Measurements from ENCODE around the gene FNBP1. TPM values are rescaled to one million over a fixed set of nuclear protein-coding genes. Genes with fewer than 3 reads are reported as not detected.

FNBP1 gene
- total RNA-seq, 1 experiment from 2014 or later: 43.6 TPM

DNA sequence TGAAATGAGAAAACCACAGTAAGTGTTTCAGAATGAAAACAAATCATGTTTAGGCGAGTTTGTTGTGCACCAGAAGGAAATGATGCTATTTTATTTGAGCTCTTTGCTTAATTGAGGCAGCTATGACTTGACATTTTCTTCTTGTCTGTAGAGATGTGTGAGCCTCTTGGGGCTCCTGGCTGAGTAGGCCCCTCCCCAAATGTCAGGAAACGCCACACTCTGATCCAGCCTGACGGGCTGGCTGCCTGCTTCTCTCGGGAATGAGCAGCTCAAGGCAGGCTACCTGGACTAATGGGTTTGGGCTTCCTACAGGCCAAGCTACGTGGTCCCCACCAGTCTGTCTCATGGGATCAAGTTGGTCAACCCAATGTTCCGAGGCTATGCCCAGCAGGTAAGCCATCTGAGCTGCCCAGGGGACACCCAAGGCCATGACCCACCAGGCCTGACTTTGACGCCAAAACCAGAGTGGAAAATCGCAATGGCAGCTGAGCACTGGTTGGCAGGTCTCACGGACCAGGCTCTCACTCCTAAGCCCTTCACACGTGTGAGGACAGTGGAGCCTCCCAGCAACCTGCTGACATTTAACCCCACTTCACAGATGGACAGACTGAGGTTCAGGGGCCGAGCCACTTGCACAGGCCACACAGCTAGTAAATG, 177.9 kb downstream of the FNBP1 start (continued):
- TF ChIP-seq GRHL2 (CRISPR knock-in tag; IDR thresholded peaks at IDR 0.05; ENCODE audit: insufficient replicate concordance, severe bottlenecking) (no peak), ZNF138 (CRISPR knock-in tag; conservative IDR thresholded peaks at IDR 0.05) (no peak), HMGXB4 (CRISPR knock-in tag; IDR thresholded peaks at IDR 0.05) (no peak), RELA (CRISPR knock-in tag; IDR thresholded peaks at IDR 0.05; ENCODE audit: borderline replicate concordance) (no peak)

DNA sequence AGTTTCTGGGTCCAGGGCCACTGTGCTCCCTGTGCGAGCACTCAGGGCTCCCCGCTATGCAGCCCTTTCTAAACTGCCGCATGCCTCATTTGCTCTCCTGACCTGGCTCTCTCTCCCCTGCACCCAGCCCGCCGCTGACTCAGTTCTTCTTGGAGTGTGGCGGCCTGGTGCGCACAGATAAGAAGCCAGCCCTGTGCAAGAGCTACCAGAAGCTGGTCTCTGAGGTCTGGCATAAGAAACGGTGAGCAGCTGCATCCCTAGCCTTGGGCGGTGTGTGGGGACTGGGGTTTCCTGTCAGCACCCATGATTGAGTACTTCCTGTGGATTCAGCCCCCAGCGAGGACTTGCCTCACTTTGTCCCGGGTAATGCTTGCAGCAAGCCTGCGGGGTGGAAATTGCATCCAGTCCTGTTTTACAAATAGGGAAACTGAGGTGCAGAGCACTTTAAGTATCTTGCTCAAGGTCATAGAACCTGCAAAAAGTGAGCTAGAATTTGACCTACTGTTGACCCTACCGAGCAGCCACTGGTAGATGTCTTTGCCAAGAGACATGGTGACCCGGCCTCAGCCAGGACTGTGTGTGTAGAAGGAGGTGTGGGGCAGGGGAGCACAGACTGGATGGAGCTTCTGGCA, 179.8 kb downstream of the FNBP1 start:
- CTCF ChIA-PET: no interaction called here
- no peak for ATAC-seq
- no peaks in the 10 kb centered on the region for H3K4me1 Mint-ChIP-seq
- TF ChIP-seq ERG (CRISPR knock-in tag; IDR thresholded peaks at IDR 0.05): no peak
- DNase-seq (ENCODE audit: low spot score): no peak
- H3K27me3 Mint-ChIP-seq (ENCODE audit: low read depth): no peaks in the 10 kb centered on the region
- POLR2A ChIA-PET: no interaction called here
- H3K27ac Mint-ChIP-seq: no peak overlapping the region
- no peaks in the 10 kb centered on the region for H3K9me3 Mint-ChIP-seq
- H3K36me3 Mint-ChIP-seq: peaks cover 28% of the 10 kb centered on the region
- no peak overlapping the region for H3K4me3 Mint-ChIP-seq

DNA sequence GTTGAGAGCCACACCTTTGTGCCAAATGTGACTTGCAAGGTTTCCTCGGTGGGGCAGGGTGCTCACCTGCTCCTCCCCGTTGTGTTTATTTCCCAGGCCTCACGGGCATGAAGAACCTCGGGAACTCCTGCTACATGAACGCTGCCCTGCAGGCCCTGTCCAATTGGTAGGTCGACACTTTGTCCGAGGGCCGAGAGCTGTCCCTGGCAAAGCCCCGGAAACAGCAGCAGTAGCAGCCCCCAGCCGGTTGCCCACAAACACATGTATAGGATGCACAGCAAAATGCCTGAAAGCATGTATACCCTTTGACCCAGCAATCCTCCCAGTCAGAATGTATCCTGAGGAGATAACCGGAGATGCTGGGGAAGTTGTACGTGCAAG, 181.6 kb downstream of the FNBP1 start:
- Mint-ChIP-seq H3K36me3 (peaks cover 28% of the 10 kb centered on the region), H3K9me3 (no peaks in the 10 kb centered on the region), H3K27me3 (ENCODE audit: low read depth) (no peaks in the 10 kb centered on the region), H3K27ac (no peak overlapping the region), H3K4me3 (no peak overlapping the region), H3K4me1 (no peaks in the 10 kb centered on the region)
- ChIA-PET CTCF (interaction anchor here (1.6 kb wide), 1 partner anchor 12 kb away, joined by 9 read pairs; no protein-coding TSS in a partner anchor), POLR2A (no interaction called here)
- DNase-seq (ENCODE audit: low spot score) (no peak), ATAC-seq (no peak)
- TF ChIP-seq, protein P1, sequence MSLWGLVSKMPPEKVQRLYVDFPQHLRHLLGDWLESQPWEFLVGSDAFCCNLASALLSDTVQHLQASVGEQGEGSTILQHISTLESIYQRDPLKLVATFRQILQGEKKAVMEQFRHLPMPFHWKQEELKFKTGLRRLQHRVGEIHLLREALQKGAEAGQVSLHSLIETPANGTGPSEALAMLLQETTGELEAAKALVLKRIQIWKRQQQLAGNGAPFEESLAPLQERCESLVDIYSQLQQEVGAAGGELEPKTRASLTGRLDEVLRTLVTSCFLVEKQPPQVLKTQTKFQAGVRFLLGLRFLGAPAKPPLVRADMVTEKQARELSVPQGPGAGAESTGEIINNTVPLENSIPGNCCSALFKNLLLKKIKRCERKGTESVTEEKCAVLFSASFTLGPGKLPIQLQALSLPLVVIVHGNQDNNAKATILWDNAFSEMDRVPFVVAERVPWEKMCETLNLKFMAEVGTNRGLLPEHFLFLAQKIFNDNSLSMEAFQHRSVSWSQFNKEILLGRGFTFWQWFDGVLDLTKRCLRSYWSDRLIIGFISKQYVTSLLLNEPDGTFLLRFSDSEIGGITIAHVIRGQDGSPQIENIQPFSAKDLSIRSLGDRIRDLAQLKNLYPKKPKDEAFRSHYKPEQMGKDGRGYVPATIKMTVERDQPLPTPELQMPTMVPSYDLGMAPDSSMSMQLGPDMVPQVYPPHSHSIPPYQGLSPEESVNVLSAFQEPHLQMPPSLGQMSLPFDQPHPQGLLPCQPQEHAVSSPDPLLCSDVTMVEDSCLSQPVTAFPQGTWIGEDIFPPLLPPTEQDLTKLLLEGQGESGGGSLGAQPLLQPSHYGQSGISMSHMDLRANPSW (CRISPR knock-in tag; conservative IDR thresholded peaks at IDR 0.05; ENCODE audit: low read depth): no peak
- TF ChIP-seq RELA (CRISPR knock-in tag; IDR thresholded peaks at IDR 0.05; ENCODE audit: borderline replicate concordance) (no peak), ATF2 (CRISPR knock-in tag; IDR thresholded peaks at IDR 0.05; ENCODE audit: borderline replicate concordance, low read depth) (no peak), JAZF1 (CRISPR knock-in tag; IDR thresholded peaks at IDR 0.05) (no peak), ZNF317 (CRISPR knock-in tag; IDR thresholded peaks at IDR 0.05; ENCODE audit: borderline replicate concordance, low read depth) (no peak)
- TF ChIP-seq, protein P2, sequence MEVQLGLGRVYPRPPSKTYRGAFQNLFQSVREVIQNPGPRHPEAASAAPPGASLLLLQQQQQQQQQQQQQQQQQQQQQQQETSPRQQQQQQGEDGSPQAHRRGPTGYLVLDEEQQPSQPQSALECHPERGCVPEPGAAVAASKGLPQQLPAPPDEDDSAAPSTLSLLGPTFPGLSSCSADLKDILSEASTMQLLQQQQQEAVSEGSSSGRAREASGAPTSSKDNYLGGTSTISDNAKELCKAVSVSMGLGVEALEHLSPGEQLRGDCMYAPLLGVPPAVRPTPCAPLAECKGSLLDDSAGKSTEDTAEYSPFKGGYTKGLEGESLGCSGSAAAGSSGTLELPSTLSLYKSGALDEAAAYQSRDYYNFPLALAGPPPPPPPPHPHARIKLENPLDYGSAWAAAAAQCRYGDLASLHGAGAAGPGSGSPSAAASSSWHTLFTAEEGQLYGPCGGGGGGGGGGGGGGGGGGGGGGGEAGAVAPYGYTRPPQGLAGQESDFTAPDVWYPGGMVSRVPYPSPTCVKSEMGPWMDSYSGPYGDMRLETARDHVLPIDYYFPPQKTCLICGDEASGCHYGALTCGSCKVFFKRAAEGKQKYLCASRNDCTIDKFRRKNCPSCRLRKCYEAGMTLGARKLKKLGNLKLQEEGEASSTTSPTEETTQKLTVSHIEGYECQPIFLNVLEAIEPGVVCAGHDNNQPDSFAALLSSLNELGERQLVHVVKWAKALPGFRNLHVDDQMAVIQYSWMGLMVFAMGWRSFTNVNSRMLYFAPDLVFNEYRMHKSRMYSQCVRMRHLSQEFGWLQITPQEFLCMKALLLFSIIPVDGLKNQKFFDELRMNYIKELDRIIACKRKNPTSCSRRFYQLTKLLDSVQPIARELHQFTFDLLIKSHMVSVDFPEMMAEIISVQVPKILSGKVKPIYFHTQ (CRISPR knock-in tag; IDR thresholded peaks at IDR 0.05): no peak
